ENCODE results near the gene GZMH. TPM values are rescaled to one million over a fixed set of nuclear protein-coding genes. Genes with fewer than 3 reads are reported as not detected.

The GZMH gene
- total and polyA plus RNA-seq, 2 of the 8 experiments (the other 6 are each of a cell fraction or from before 2014, with no cell fraction given), result not detected

- H3K79me1 ChIP-seq (ENCODE audit: low read depth, low read length), result no peaks in the 10 kb centered on the region
- H3K27me3 ChIP-seq (replicated peaks in 1 of 4; ENCODE audit: control insufficient read depth in 3 of 4, extremely low read depth in 1 of 4, insufficient read depth in 3 of 4, low read length in 3 of 4), result no peaks in the 10 kb centered on the region
- DNase-seq (ENCODE audit: low read depth in 1 of 2, low spot score in 2 of 2), result no peak
- H2BK15ac ChIP-seq (ENCODE audit: low read length), result no peak overlapping the region
- ChIA-PET CTCF (ENCODE audit: partially characterized antibody) (no interaction called here), POLR2A (ENCODE audit: partially characterized antibody) (no interaction called here)
- no peak for FAIRE-seq
- H3K36me3 ChIP-seq (ENCODE audit: control insufficient read depth in 2 of 4, insufficient read depth in 4 of 4, low read length in 3 of 4), result no peaks in the 10 kb centered on the region
- no peak overlapping the region for H3K56ac ChIP-seq (replicated peaks; ENCODE audit: insufficient read length, low read depth, low read length)
- H3K23me2 ChIP-seq (ENCODE audit: low read depth, low read length), result no peaks in the 10 kb centered on the region
- no peak overlapping the region for H3K9ac ChIP-seq (replicated peaks in 1 of 4; ENCODE audit: extremely low read depth in 1 of 4, low read depth in 3 of 4, low read length in 3 of 4)
- H4K91ac ChIP-seq (replicated peaks; ENCODE audit: insufficient read length, low read length), result no peak overlapping the region
- no peak overlapping the region for H2AFZ ChIP-seq (ENCODE audit: low read length)
- WGBS, 2 experiments (ENCODE audit: extremely low coverage in 1 of 2, insufficient coverage in 1 of 2, insufficient read length in 1 of 2, insufficient replicate concordance in 2 of 2, low coverage in 1 of 2, low lambda C conversion rate in 2 of 2, missing lambda C conversion rate in 1 of 2), result 87% methylated on average over 10 of the region's 11 CpGs; no CpG with 5 or more reads in 1 of the 2 experiments
- H3K4me1 ChIP-seq (replicated peaks in 1 of 4; ENCODE audit: control insufficient read depth in 3 of 4, insufficient read depth in 4 of 4, low read length in 3 of 4), result no peaks in the 10 kb centered on the region
- TF ChIP-seq RBBP5 (IDR thresholded peaks at IDR 0.05; ENCODE audit: borderline replicate concordance, low read depth, low read length), result no peak
- TF ChIP-seq PHF8 (conservative IDR thresholded peaks at IDR 0.05; ENCODE audit: low read depth, low read length), result no peak
- no peak for TF ChIP-seq NRF1 (IDR thresholded peaks at IDR 0.05; ENCODE audit: low read depth, low read length)
- TF ChIP-seq SRF (IDR thresholded peaks at IDR 0.05; ENCODE audit: low read depth, low read length), result no peak
- no peak for TF ChIP-seq POU5F1 (IDR thresholded peaks at IDR 0.05; ENCODE audit: low read depth, low read length)
- no peak for TF ChIP-seq KDM4A (IDR thresholded peaks at IDR 0.05; ENCODE audit: low read depth, low read length, severe bottlenecking)
- no peak for TF ChIP-seq MAFK (IDR thresholded peaks at IDR 0.05; ENCODE audit: low read depth, low read length)
- H4K5ac ChIP-seq (ENCODE audit: insufficient read length, low read depth, low read length), result no peak overlapping the region
- no peak overlapping the region for H2BK20ac ChIP-seq (ENCODE audit: low read length)
- H3K4me3 ChIP-seq (ENCODE audit: extremely low read depth in 1 of 4, insufficient read depth in 2 of 4, low read depth in 3 of 4, low read length in 4 of 4), result no peak overlapping the region
- H2BK120ac ChIP-seq (replicated peaks; ENCODE audit: low read depth, low read length), result no peak overlapping the region
- no peaks in the 10 kb centered on the region for H3K79me2 ChIP-seq (ENCODE audit: control insufficient read depth in 1 of 2, insufficient read depth in 2 of 2, low read length in 2 of 2)
- H3K18ac ChIP-seq (ENCODE audit: extremely low read depth, low read length), result no peak overlapping the region
- no peak overlapping the region for H3K14ac ChIP-seq (ENCODE audit: insufficient read length)
- no peak overlapping the region for H3K4ac ChIP-seq (replicated peaks; ENCODE audit: insufficient read length, low read depth, low read length)
- H3K23ac ChIP-seq (ENCODE audit: insufficient read length), result no peak overlapping the region
- peaks cover 36 to 52% of the 10 kb centered on the region in 2 experiments for H3K9me3 ChIP-seq (ENCODE audit: insufficient read depth in 2 of 2, low read depth in 1 of 2, low read length in 1 of 2)
- no peak overlapping the region for H2AK5ac ChIP-seq (ENCODE audit: low read depth, low read length)
- no peak overlapping the region for H3K4me2 ChIP-seq (ENCODE audit: insufficient read depth in 1 of 2, low read depth in 2 of 2, low read length in 2 of 2)
- no peak overlapping the region for H4K8ac ChIP-seq (ENCODE audit: extremely low read depth, insufficient read depth, low read length)
- H2BK12ac ChIP-seq (ENCODE audit: low read depth, low read length), result no peak overlapping the region
- H2BK5ac ChIP-seq (ENCODE audit: low read depth, low read length), result no peak overlapping the region
- no peaks in the 10 kb centered on the region for H4K20me1 ChIP-seq (replicated peaks in 1 of 2; ENCODE audit: control insufficient read depth in 1 of 2, insufficient read depth in 2 of 2, low read length in 2 of 2)
- H3K27ac ChIP-seq (ENCODE audit: low read depth, low read length), result no peak overlapping the region
These were observed 22.4 kb upstream of the GZMH start for GRCh38 chr14:24631749-24632335.
